ENCODE measurements around the gene SGCA.

The SGCA gene

DNA sequence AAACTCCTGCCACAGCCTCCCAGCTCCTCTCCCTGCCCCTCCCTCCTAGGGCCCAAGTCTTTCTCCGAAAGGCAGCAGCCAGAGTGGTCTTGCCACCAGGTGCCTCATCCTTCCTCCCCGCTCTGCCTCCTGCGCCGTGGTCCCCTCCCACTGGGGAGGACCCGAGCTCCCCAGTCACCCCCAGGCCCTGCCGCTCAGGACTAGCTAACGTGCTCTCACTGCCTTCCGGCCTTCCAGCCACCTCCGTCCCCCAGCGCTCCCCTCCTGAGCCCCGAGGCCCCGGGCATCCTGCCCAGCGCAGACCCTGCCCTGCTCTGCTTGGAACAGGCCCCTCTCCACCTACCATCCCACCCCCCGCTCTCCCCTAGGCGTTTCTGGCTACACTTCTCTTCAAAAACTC, 55.0 kb downstream of the SGCA start:
- no peak for TF ChIP-seq EZH2phosphoT487 (IDR thresholded peaks at IDR 0.05; ENCODE audit: borderline replicate concordance, low read length)
- TF ChIP-seq, protein P1, sequence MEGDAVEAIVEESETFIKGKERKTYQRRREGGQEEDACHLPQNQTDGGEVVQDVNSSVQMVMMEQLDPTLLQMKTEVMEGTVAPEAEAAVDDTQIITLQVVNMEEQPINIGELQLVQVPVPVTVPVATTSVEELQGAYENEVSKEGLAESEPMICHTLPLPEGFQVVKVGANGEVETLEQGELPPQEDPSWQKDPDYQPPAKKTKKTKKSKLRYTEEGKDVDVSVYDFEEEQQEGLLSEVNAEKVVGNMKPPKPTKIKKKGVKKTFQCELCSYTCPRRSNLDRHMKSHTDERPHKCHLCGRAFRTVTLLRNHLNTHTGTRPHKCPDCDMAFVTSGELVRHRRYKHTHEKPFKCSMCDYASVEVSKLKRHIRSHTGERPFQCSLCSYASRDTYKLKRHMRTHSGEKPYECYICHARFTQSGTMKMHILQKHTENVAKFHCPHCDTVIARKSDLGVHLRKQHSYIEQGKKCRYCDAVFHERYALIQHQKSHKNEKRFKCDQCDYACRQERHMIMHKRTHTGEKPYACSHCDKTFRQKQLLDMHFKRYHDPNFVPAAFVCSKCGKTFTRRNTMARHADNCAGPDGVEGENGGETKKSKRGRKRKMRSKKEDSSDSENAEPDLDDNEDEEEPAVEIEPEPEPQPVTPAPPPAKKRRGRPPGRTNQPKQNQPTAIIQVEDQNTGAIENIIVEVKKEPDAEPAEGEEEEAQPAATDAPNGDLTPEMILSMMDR (IDR thresholded peaks at IDR 0.05; ENCODE audit: low read depth, low read length, poor library complexity, severe bottlenecking), result no peak
- Histone ChIP-seq H3K4me1 (ENCODE audit: control insufficient read depth, low read length) (no peaks in the 10 kb centered on the region), H3K9me2 (replicated peaks; ENCODE audit: control insufficient read depth, low read length) (no peaks in the 10 kb centered on the region), H3K4me3 (ENCODE audit: low read length) (no peak overlapping the region), H3K27ac (ENCODE audit: low read depth, low read length) (no peak overlapping the region), H3K4me2 (ENCODE audit: low read length) (no peak overlapping the region), H3K27me3 (ENCODE audit: control insufficient read depth, low read length) (no peaks in the 10 kb centered on the region), H3K9me3 (ENCODE audit: control insufficient read depth, insufficient read depth, low read length) (peaks cover 6% of the 10 kb centered on the region; the same call in 1 of the 2 replicates), H4K20me1 (ENCODE audit: control insufficient read depth, insufficient read depth, low read depth, low read length) (no peaks in the 10 kb centered on the region), H3F3A (ENCODE audit: control insufficient read depth, insufficient read depth) (no peaks in the 10 kb centered on the region), H3K79me2 (ENCODE audit: control insufficient read depth, low read length) (no peaks in the 10 kb centered on the region), H3K36me3 (ENCODE audit: control insufficient read depth, low read length) (no peaks in the 10 kb centered on the region)

DNA sequence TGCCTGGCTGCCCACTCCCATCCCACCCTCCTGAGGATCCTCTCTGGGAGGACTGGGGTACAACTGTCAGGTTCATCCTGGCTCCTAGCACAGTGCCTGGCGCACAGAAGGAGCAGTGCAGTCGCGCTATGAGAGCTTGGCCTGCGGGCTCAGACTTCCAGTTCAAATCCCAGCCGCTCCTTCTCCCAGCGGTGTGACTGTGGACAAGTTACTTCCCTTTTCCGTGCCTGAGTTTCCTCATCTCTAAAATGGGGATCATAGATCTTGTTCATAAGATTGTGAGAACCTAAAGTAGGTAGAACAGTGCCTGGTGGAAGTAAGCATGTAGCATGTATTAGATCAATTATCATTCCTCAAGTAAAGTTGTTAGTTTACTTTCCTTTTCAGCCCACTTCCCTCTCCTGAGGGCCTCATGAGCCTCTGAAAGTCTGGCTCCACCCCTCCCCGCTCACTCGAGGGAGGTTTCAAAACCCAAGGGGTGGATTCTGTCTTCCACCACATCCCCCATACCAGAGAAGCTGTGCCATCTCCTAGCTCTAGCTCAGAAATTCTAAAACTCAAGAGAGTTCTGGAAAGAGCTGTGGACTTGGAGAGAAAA, 55.6 kb downstream of the SGCA start:
- H3K79me2 ChIP-seq (ENCODE audit: control insufficient read depth, low read length), result no peaks in the 10 kb centered on the region
- no peaks in the 10 kb centered on the region for H3F3A ChIP-seq (ENCODE audit: control insufficient read depth, insufficient read depth)
- H3K4me3 ChIP-seq (ENCODE audit: low read length), result no peak overlapping the region
- H3K9me3 ChIP-seq (ENCODE audit: control insufficient read depth, insufficient read depth, low read length), result peaks cover 6% of the 10 kb centered on the region; the same call in 1 of the 2 replicates
- H3K36me3 ChIP-seq (ENCODE audit: control insufficient read depth, low read length), result no peaks in the 10 kb centered on the region
- H3K4me2 ChIP-seq (ENCODE audit: low read length), result no peak overlapping the region
- no peaks in the 10 kb centered on the region for H3K4me1 ChIP-seq (ENCODE audit: control insufficient read depth, low read length)
- no peak overlapping the region for H3K27ac ChIP-seq (ENCODE audit: low read depth, low read length)
- TF ChIP-seq EZH2phosphoT487 (IDR thresholded peaks at IDR 0.05; ENCODE audit: borderline replicate concordance, low read length), result no peak
- TF ChIP-seq, protein P1 (IDR thresholded peaks at IDR 0.05; ENCODE audit: low read depth, low read length, poor library complexity, severe bottlenecking), result no peak
- H3K9me2 ChIP-seq (replicated peaks; ENCODE audit: control insufficient read depth, low read length), result no peaks in the 10 kb centered on the region
- H4K20me1 ChIP-seq (ENCODE audit: control insufficient read depth, insufficient read depth, low read depth, low read length), result no peaks in the 10 kb centered on the region
- no peaks in the 10 kb centered on the region for H3K27me3 ChIP-seq (ENCODE audit: control insufficient read depth, low read length)

DNA sequence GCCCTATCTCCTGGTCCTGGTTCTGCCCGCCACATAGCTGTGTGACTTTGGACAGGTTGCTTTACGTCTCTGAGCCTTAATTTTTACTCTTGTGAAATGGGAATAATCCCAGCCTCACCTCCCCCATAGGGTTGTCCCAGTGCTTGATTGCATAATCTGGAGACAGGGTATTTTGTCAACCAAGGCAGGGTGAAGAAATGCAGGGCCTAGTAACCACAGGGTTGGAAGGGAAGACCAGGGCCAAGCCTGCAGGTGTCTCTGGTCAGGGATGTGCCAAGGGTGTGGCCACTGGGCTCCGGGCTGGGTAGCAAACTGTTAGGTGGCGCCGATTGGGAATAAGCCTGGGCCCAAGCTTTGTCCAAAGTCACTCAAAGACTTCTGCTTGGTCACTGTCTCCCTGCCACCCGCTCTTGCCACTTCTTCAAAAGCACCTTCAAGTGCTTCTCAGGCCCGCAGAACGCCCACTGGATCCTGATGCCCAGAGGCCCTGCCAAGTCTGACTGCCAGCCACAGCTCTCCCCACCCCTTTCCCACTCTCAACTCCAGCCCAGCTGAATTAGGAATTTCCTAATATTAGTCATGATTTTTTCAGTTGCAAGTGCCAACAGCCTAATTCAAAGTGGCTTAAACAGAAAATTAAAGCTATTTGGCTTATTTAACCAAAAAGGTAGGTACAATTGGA, 56.2 kb downstream of the SGCA start:
- H3K27ac ChIP-seq (ENCODE audit: low read depth, low read length), result no peak overlapping the region
- TF ChIP-seq, protein P1 (IDR thresholded peaks at IDR 0.05; ENCODE audit: low read depth, low read length, poor library complexity, severe bottlenecking), result no peak
- TF ChIP-seq EZH2phosphoT487 (IDR thresholded peaks at IDR 0.05; ENCODE audit: borderline replicate concordance, low read length), result no peak
- H3F3A ChIP-seq (ENCODE audit: control insufficient read depth, insufficient read depth), result no peaks in the 10 kb centered on the region
- H3K79me2 ChIP-seq (ENCODE audit: control insufficient read depth, low read length), result no peaks in the 10 kb centered on the region
- no peaks in the 10 kb centered on the region for H4K20me1 ChIP-seq (ENCODE audit: control insufficient read depth, insufficient read depth, low read depth, low read length)
- no peak overlapping the region for H3K4me2 ChIP-seq (ENCODE audit: low read length)
- H3K4me1 ChIP-seq (ENCODE audit: control insufficient read depth, low read length), result no peaks in the 10 kb centered on the region
- H3K4me3 ChIP-seq (ENCODE audit: low read length), result no peak overlapping the region
- no peaks in the 10 kb centered on the region for H3K36me3 ChIP-seq (ENCODE audit: control insufficient read depth, low read length)
- no peaks in the 10 kb centered on the region for H3K9me2 ChIP-seq (replicated peaks; ENCODE audit: control insufficient read depth, low read length)
- H3K9me3 ChIP-seq (ENCODE audit: control insufficient read depth, insufficient read depth, low read length), result peaks cover 10% of the 10 kb centered on the region; the same call in 1 of the 2 replicates
- no peaks in the 10 kb centered on the region for H3K27me3 ChIP-seq (ENCODE audit: control insufficient read depth, low read length)
